Measurements from ENCODE around the gene LIMS3. TPM values are rescaled to one million over a fixed set of nuclear protein-coding genes. Genes with fewer than 3 reads are reported as not detected.
"Not testable (repeated sequence)": the region's sequence is repeated elsewhere in the genome, so short reads cannot be mapped to it uniquely, and the experiment has no call there.

LIMS3 gene
- total RNA-seq, 2 experiments from 2014 or later = 0.72 to 0.82 TPM

DNA sequence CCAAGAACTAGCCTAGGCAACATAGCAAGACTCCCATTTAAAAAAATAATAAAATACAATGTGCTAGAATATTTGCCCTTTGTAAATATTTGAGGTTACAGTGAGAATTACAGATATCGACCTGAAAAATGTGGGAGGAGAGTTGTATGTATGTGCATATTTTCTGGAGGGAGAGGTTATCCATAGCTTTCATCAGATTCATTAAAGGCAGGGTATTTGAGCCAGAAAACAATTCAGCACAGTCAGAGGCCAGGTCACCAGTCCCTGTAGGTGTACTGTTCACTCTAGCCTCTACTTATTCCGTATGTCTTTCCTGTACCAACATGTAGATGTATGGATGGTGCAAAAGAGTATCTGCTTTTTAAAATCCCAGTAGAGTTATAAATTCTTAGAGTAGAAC is 15.4 kb downstream of the LIMS3 start:
- H3K27me3 Mint-ChIP-seq, H3K36me3 Mint-ChIP-seq, H3K9me3 Mint-ChIP-seq, H3K4me3 Mint-ChIP-seq, H3K4me1 Mint-ChIP-seq, H3K27ac Mint-ChIP-seq, DNase-seq: not testable (repeated sequence)

DNA sequence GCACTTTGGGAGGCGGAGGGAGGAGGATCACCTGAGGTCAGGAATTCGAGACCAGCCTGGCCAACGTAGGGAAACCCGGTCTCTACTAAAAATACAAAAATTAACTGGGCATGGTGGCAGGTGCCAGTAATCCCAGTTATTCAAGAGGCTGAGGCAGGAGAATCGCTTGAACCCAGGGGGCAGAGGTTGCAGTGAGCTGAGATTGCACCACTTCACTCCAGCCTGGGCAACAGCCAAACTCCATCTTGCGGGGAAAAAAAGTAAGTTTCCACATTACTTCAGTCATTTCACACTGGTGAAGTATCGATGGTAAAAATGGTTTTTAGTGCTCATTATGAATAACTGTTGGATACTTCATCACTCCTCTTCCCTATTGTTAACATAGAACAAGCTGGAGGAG is 16.1 kb downstream of the LIMS3 start:
- DNase-seq, H3K4me3 Mint-ChIP-seq, H3K27me3 Mint-ChIP-seq, H3K9me3 Mint-ChIP-seq, H3K4me1 Mint-ChIP-seq, H3K27ac Mint-ChIP-seq, H3K36me3 Mint-ChIP-seq: not testable (repeated sequence)

DNA sequence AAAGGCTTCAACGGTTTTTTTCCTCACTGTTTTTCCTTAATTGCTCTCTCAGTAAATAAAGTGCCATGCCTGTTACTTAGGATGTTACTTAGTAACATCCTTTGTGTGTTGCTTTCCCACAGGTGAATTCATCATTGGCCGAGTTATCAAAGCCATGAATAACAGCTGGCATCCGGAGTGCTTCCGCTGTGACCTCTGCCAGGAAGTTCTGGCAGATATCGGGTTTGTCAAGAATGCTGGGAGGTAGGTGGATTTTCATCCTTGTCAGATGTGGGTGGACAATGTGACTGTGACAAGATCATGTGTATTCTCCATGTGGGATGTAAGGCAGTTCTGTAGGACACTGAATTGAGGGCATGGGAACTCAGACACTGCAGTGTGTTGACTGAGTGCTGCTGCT is 17.3 kb downstream of the LIMS3 start:
- not testable (repeated sequence) for H3K9me3 Mint-ChIP-seq, H3K4me3 Mint-ChIP-seq, H3K4me1 Mint-ChIP-seq, H3K36me3 Mint-ChIP-seq, DNase-seq, H3K27ac Mint-ChIP-seq, H3K27me3 Mint-ChIP-seq

DNA sequence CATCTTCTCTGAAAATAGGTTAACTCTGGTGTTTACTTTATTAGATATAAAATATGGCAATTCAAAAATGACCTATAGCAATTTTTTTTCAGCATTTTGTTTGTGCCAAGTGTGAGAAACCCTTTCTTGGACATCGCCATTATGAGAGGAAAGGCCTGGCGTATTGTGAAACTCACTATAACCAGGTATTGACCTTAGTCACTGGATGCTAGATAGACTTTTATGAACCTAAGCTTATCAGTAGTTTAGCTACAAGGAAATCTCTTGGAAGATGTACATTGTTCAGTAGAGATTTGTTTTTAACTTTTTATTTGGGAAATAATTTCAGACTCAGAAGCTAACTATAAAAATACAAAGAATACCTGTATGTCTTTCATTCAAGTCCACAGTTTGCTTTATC is 21.7 kb downstream of the LIMS3 start:
- not testable (repeated sequence) for H3K4me3 Mint-ChIP-seq, DNase-seq, H3K9me3 Mint-ChIP-seq, H3K36me3 Mint-ChIP-seq, H3K4me1 Mint-ChIP-seq, H3K27ac Mint-ChIP-seq, H3K27me3 Mint-ChIP-seq

DNA sequence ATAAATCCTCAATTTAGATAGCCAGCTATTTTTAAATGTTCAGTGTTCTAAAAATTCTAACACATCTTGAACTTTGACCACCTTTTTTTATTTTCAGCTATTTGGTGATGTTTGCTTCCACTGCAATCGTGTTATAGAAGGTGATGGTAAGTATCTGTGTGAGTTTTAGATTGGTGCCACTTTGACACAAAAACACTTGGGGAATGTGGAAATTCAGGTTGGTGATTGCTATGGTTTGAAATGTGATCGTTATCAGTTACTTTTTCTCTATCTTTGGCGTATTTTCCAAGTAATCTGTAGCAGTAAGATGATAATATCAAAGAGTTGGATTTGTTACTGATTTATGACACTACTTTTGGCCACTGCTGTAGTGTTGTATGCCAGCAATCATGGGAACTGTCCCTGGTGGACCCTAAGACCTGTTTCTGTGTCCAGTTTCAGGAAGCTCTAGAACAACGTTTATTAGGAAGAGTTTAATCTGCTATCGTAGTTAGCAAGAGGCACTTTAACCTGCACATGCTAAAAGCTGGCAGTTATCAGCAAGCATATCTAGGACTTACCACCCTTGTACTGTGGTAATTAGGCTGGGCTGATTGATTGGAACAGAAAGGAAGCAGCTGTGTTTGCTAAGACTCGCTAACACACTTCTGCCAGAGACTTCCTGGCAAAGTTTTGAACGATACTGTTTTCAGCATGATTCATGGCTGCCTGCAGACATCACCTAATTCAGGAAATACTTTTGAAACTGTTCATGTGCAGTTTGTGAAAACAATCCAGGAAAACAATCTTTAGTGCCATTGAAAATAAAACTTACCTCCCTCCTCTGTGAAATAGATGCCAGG is 23.3 kb downstream of the LIMS3 start:
- DNase-seq, H3K4me3 Mint-ChIP-seq, H3K9me3 Mint-ChIP-seq, H3K4me1 Mint-ChIP-seq, H3K27ac Mint-ChIP-seq, H3K27me3 Mint-ChIP-seq, H3K36me3 Mint-ChIP-seq: not testable (repeated sequence)

DNA sequence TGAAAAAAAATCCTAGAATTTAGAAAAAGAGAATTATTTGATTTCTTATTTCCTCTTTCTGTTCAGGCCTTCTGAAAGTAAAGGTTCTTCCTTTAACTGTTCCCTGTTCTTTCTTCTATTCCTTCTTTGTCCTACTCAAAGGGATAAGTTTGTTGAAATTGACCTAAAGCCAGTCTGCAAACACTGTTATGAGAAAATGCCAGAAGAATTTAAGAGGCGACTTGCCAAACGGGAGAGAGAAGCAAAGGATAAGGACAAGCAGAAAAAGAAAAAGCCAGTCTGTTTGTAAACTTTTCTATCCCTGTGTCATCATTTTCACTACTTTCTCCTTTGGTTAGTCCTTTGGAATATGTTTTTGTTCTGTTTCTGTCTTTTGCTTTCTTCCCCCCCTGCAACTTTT is 26.0 kb downstream of the LIMS3 start:
- not testable (repeated sequence) for DNase-seq, H3K27ac Mint-ChIP-seq, H3K4me1 Mint-ChIP-seq, H3K27me3 Mint-ChIP-seq, H3K36me3 Mint-ChIP-seq, H3K9me3 Mint-ChIP-seq, H3K4me3 Mint-ChIP-seq

DNA sequence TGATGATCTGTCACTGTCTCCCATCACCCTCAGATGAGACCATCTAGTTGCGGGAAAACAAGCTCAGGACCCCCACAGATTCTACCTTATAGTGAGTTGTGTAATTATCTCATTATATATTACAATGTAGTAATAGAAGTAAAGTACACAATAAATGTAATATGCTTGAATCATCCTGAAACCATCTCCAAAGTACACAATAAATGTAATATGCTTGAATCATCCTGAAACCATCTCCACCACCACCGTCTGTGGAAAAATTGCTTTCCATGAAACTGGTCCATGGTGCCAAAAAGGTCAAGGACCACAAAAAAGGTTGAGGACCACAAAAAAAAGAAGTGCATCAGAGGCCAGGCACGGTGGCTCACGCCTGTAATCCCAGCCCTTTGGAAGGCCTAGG is 29.3 kb downstream of the LIMS3 start:
- not testable (repeated sequence) for DNase-seq, H3K27me3 Mint-ChIP-seq, H3K4me1 Mint-ChIP-seq, H3K36me3 Mint-ChIP-seq, H3K4me3 Mint-ChIP-seq, H3K27ac Mint-ChIP-seq, H3K9me3 Mint-ChIP-seq

DNA sequence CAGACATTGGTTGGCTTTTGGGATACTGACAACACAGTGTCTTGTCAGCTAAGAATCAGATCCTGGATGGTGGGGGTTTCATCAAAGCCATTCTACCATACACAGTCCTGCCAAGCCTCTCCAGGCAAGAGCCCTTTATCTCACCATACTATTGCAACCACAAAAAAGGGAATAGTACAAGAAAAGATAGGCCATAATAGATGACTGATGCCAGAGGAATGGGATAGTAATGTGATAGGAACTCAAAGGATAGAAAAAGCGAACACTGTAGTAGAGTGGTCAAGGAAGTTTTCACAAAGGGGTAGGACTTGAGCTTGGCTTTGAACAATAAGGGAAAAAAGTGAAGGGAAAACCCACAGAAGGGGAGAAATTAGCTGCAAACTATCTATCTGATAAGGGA is 30.7 kb downstream of the LIMS3 start:
- H3K36me3 Mint-ChIP-seq, H3K4me3 Mint-ChIP-seq, H3K4me1 Mint-ChIP-seq, H3K27ac Mint-ChIP-seq, H3K9me3 Mint-ChIP-seq, DNase-seq, H3K27me3 Mint-ChIP-seq: not testable (repeated sequence)

DNA sequence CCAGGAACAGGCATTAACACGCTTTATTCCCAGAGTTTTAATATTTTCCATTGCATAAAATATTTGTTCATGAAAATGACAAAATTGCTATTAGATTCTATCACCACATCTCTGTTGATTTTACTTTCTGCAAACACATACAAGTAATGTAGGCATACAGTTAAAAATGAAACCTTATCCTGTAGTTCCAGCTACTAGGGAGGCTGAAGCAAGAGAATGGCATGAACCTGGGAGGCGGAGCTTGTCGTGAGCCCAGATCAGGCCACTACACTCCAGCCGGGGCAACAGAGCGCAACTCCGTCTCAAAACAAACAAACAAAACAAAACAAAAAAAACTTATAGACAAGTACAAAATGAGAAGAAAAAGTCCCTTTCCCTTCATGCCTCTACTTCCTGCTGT is 38.0 kb downstream of the LIMS3 start:
- not testable (repeated sequence) for H3K36me3 Mint-ChIP-seq, H3K9me3 Mint-ChIP-seq, H3K27ac Mint-ChIP-seq, DNase-seq, H3K4me3 Mint-ChIP-seq, H3K4me1 Mint-ChIP-seq, H3K27me3 Mint-ChIP-seq

DNA sequence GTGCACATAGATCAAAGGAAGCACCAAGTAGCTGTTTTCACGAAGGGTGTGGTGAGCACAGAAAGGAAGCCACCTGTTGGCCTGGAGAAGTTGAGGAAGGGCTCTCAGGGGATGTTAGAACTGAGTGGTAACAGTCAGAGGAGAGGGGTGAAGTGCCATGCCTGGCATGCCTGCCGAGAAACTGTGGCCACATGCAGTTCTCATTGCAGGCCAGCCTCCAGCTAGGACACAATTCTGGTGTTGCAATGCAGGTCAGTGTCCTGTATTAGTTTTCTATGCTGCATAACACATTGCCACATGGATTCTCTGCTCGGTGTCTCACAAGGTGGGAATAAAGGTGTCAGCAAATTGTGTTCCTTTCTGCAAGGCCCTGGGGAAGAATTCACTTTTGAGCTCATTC is 46.9 kb downstream of the LIMS3 start:
- not testable (repeated sequence) for H3K36me3 Mint-ChIP-seq, H3K27ac Mint-ChIP-seq, H3K9me3 Mint-ChIP-seq, H3K4me3 Mint-ChIP-seq, H3K27me3 Mint-ChIP-seq, DNase-seq, H3K4me1 Mint-ChIP-seq

DNA sequence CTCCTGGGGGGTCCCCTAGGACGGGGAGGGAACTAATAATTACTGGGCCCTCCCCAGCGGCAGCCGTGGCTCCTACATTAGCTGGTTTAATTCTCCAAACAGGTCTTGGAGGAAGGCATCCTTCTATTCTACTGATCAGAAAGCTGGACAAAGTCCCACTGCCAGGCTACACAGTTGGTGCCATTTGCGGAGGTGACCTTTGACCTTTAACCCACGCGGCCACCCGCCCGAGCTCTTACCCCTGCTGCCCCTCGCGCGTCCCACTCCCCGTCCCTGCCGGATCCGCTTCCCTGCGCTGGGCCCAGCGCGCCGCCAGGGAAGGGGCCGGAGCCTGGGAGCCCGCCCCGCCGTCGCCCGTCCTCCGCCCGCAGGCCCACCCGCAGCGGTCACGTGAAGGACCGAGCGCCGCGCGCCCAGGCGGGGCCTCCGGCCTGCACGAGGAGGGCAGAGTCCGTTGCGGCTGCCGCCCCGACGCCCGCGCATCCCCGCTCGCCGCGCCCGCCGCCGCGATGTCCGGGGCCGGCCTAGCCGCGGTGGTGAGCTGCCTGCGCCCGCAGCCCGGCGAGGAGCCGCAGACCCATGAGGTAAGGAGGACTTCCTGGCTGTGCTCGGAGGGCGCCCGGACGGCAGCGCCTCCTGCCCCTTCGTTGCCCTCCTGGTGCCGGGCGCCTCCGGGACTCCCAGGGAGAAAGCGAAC is 48.9 kb downstream of the LIMS3 start:
- not testable (repeated sequence) for H3K9me3 Mint-ChIP-seq, H3K27me3 Mint-ChIP-seq, H3K4me3 Mint-ChIP-seq, H3K4me1 Mint-ChIP-seq, DNase-seq, H3K27ac Mint-ChIP-seq, H3K36me3 Mint-ChIP-seq

DNA sequence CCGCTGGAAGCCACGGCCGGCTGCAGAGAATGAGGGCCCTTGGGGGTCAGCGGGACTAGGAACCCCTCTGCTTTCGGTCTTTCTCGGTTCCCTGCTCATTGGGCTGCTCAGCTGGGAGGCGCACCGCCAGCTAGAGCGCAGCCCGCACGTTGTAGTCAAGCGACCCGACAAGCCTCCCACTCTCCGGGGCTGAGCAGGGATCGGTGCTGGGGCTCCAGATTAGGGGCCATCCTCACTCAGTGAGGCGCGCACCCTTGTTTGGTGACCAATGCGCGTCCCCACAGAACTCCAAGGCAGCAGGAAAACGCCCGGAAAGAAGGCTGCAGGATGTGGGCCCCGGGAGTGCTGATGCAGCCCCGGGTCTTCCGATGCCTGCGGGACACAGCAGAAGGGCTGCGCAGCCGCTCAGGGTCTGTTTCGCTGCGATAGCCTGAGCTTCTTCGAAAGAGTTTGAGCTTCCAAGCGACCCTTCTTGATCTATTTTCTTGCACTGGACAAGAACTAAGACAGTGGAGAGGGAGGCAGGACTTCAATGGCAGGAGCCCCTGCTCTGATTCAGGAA is 49.6 kb downstream of the LIMS3 start:
- H3K4me1 Mint-ChIP-seq, H3K27ac Mint-ChIP-seq, H3K4me3 Mint-ChIP-seq, H3K9me3 Mint-ChIP-seq, H3K36me3 Mint-ChIP-seq, H3K27me3 Mint-ChIP-seq, DNase-seq: not testable (repeated sequence)

DNA sequence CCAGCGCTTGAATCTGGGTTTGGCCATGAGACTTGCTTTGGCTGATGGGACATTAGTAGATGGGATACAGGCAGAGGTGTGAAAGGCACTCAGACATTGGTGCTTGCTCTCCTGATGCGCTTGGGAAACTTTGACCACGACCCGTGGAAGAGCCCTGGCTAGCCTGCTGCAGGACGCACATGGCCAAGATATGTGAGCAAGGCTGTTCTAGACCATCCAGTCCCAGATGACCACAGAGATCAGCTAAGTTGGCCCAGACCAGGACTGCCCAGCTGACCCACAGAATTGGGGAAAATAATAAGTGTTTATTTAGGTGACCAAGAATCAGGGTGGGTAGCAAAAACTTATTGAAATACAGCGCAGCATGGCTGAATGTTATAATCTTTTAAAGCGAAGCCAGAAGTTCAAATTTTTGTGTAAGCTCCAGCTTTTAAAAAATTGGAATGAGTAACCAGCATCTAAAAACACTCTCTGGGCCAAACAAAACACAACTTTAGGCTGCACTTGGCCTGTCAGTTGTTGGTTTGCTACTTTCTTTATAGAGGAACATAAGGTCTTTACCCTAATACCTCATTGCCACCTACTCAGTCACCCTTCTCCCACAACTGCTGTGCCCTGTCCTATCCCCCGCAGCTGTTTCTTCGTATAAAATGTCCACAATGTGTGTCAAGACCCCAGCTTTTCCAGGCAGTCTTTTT is 51.8 kb downstream of the LIMS3 start:
- not testable (repeated sequence) for H3K9me3 Mint-ChIP-seq, H3K36me3 Mint-ChIP-seq, H3K27ac Mint-ChIP-seq, DNase-seq, H3K4me3 Mint-ChIP-seq, H3K4me1 Mint-ChIP-seq, H3K27me3 Mint-ChIP-seq

DNA sequence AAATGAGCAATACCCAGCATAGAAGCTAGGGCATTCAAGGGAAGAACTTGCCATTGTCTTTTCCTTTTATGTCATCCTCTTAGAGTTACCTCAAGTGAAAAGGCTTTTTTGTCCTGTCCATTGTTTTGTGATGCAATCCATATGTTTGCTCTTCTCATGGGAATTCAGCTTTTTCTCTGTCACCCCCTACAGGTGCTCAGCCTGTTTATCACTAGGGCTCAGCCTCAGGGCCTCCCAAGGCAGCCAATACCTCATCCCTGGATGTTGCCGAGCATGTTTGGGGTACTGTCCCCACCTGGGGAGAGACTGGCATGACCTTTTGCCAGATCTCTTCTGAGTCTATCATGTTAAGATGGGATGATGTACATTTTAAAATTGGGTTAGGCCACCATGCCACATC is 65.5 kb downstream of the LIMS3 start:
- not testable (repeated sequence) for DNase-seq, H3K36me3 Mint-ChIP-seq, H3K4me1 Mint-ChIP-seq, H3K9me3 Mint-ChIP-seq, H3K27ac Mint-ChIP-seq, H3K27me3 Mint-ChIP-seq, H3K4me3 Mint-ChIP-seq

DNA sequence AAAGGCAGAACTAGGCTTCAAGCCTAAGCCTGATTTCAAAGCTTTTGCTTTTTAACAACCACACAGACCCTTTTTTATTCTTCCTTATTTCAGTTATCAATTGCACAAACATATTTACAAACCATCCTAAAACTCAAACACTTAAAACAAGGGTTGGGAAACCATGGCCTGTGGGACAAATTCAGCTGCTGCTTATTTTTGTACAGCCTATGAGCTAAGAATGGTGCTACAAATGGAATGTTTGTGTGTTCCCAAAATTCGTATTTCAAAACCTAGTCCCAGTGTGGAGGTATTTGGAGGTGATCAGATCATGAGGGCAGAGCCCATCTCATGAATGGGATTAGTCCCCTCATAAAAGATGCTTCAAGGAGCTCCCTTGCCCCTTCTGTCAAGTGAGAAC is 67.0 kb downstream of the LIMS3 start:
- H3K36me3 Mint-ChIP-seq, H3K27me3 Mint-ChIP-seq, H3K27ac Mint-ChIP-seq, DNase-seq, H3K9me3 Mint-ChIP-seq, H3K4me3 Mint-ChIP-seq, H3K4me1 Mint-ChIP-seq: not testable (repeated sequence)

All from activated naive CD8-positive, alpha-beta T cell treated with anti-CD3 and anti-CD28 coated beads for 36 hours (primary cell).